Lower leg skin (tissue), 3 donors: ENCODE results near the gene PTEN.

Experiments
- POLR2A ChIP-seq, 2 donors: fragments of 450-650 bp; IDR thresholded peaks; one replicate each; pipeline ENCODE4 v1.6.1; 2016 to 2017; ENCODE audit warnings: antibody characterized with exemption in 2 of 2, mild to moderate bottlenecking in 1 of 2, moderate library complexity in 1 of 2
- TF ChIP-seq, protein P1 (sequence below), 3 donors: fragments of 450-650 bp; IDR thresholded peaks; one replicate each; pipeline ENCODE4 v1.5.1; 2016; ENCODE audit warnings: antibody characterized with exemption in 3 of 3, mild to moderate bottlenecking in 3 of 3, moderate library complexity in 2 of 3

DNA sequence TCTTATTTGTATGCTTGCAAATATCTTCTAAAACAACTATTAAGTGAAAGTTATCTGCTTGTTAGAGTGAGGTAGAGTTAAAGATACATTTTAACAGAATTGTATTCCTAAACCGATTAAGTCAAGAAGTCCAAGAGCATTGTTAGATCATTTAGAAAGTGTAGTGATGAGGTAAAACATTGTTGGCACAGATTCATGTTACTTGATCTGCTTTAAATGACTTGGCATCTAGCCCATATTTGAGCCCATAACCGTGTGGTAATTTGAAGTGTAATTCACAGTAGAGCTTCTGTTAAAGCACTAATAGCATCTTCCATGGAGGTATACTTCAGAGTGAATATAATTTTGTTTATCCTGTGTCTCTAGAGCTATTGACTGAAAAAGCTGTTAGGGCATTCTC is 62.1 kb downstream of the PTEN start:
- TF ChIP-seq, protein P1, sequence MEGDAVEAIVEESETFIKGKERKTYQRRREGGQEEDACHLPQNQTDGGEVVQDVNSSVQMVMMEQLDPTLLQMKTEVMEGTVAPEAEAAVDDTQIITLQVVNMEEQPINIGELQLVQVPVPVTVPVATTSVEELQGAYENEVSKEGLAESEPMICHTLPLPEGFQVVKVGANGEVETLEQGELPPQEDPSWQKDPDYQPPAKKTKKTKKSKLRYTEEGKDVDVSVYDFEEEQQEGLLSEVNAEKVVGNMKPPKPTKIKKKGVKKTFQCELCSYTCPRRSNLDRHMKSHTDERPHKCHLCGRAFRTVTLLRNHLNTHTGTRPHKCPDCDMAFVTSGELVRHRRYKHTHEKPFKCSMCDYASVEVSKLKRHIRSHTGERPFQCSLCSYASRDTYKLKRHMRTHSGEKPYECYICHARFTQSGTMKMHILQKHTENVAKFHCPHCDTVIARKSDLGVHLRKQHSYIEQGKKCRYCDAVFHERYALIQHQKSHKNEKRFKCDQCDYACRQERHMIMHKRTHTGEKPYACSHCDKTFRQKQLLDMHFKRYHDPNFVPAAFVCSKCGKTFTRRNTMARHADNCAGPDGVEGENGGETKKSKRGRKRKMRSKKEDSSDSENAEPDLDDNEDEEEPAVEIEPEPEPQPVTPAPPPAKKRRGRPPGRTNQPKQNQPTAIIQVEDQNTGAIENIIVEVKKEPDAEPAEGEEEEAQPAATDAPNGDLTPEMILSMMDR (IDR thresholded peaks at IDR 0.05), result no peak
- no peak for TF ChIP-seq POLR2A (IDR thresholded peaks at IDR 0.05)
